Endothelial cell (in vitro differentiated cells): ENCODE data around the gene ARMH3. TPM values are rescaled to one million over a fixed set of nuclear protein-coding genes. Genes with fewer than 3 reads are reported as not detected.

Experiments
- DNase-seq: peaks from one replicate; pipeline ENCODE4 v3.0.0; 2021; ENCODE audit warnings: low spot score
- H3K27ac Mint-ChIP-seq: one replicate; pipeline ENCODE4 v1.8.0; 2021; ENCODE audit warnings: mixed read lengths, inconsistent platforms; ENCODE audit not compliant: unreplicated experiment
- H3K27me3 Mint-ChIP-seq: one replicate; pipeline ENCODE4 v1.8.0; 2021; ENCODE audit warnings: mild to moderate bottlenecking, moderate library complexity, mixed read lengths, inconsistent platforms; ENCODE audit not compliant: unreplicated experiment
- H3K36me3 Mint-ChIP-seq: one replicate; pipeline ENCODE4 v1.8.0; 2021; ENCODE audit warnings: mild to moderate bottlenecking, low read depth, mixed read lengths, inconsistent platforms; ENCODE audit not compliant: unreplicated experiment
- H3K4me1 Mint-ChIP-seq: one replicate; pipeline ENCODE4 v1.8.0; 2021; ENCODE audit warnings: mild to moderate bottlenecking, mixed read lengths, inconsistent platforms; ENCODE audit not compliant: unreplicated experiment
- H3K4me3 Mint-ChIP-seq: one replicate; pipeline ENCODE4 v1.8.0; 2021; ENCODE audit warnings: mild to moderate bottlenecking, mixed read lengths, inconsistent platforms; ENCODE audit not compliant: unreplicated experiment
- H3K9me3 Mint-ChIP-seq: one replicate; pipeline ENCODE4 v1.8.0; 2021; ENCODE audit warnings: mixed read lengths, inconsistent platforms; ENCODE audit not compliant: unreplicated experiment
- total RNA-seq: library from RNA; stranded (reverse); fragmentation: NEBNext Ultra II Directional; extraction: Animal tissue kit (Norgen Biotek cat#: 25700); gene quantifications from one replicate; pipeline ENCODE4 v1.2.1, GENCODE V29; 2021; ENCODE audit not compliant: unreplicated experiment
- TF ChIP-seq, protein P1 (sequence below): fragments of 200-600 bp; sonication (generic); IDR thresholded peaks from one replicate; pipeline ENCODE4 v1.5.0; 2021; ENCODE audit warnings: antibody characterized with exemption; ENCODE audit not compliant: unreplicated experiment

Gene ARMH3
- total RNA-seq, 1 donor from 2014 or later: 20.5 TPM

DNA sequence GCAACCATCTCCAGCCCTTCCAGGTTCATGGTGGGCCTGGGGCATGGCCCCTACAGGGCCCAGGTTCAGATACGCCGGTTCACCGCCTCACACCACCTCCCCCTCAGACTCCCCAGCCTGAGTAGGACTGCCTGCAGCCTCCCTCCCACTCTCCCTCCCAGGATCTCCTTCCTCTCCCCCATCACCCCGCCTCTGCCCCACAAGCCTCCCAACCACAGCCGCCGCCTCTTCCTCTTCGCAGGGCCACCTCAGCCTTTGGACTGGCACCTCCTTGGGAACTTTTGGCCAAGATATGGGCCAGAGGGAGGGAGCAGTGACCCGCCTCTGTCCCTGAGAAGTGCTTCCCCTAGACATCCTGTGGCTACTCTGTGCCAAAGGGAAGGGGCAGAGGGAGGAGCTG is 221.6 kb downstream of the ARMH3 start:
- Mint-ChIP-seq H3K27me3 (peaks cover 19% of the 10 kb centered on the region), H3K4me3 (no peak overlapping the region)

DNA sequence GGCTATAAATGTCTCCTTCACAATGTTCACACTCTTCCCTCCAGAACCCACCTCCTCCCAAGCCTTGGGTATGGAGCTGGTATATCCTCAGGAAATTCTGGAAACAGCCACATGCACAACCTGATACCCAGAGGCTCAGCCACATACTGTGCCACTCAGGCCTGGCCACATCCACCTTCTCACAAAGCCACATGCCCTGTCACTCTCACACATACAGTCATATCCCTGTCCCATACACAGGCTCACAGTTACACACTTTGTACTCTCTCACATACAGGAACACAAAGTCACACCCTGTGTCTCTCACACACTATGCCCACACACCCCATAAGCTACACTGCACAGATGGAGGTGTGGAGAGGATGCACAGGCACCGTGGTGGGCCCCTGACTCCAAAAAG is 222.5 kb downstream of the ARMH3 start:
- no peak overlapping the region for H3K27ac Mint-ChIP-seq
- TF ChIP-seq, protein P1, sequence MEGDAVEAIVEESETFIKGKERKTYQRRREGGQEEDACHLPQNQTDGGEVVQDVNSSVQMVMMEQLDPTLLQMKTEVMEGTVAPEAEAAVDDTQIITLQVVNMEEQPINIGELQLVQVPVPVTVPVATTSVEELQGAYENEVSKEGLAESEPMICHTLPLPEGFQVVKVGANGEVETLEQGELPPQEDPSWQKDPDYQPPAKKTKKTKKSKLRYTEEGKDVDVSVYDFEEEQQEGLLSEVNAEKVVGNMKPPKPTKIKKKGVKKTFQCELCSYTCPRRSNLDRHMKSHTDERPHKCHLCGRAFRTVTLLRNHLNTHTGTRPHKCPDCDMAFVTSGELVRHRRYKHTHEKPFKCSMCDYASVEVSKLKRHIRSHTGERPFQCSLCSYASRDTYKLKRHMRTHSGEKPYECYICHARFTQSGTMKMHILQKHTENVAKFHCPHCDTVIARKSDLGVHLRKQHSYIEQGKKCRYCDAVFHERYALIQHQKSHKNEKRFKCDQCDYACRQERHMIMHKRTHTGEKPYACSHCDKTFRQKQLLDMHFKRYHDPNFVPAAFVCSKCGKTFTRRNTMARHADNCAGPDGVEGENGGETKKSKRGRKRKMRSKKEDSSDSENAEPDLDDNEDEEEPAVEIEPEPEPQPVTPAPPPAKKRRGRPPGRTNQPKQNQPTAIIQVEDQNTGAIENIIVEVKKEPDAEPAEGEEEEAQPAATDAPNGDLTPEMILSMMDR: no peak

More for the DNA sequence above, 221.6 kb downstream of the ARMH3 start:
- H3K27ac Mint-ChIP-seq: no peak overlapping the region
- TF ChIP-seq, protein P1: no peak
- H3K36me3 Mint-ChIP-seq: peaks cover 8% of the 10 kb centered on the region
- peaks cover 21% of the 10 kb centered on the region for H3K4me1 Mint-ChIP-seq
- no peaks in the 10 kb centered on the region for H3K9me3 Mint-ChIP-seq
- DNase-seq: no peak

GRCh38 chr10:101832325-101832771 is 223.6 kb downstream of the ARMH3 start:
- no peak overlapping the region for H3K27ac Mint-ChIP-seq
- H3K27me3 Mint-ChIP-seq: peaks cover 16% of the 10 kb centered on the region
- peak overlapping the region; percentile 59 for H3K4me3 Mint-ChIP-seq
- no peak for DNase-seq
- no peaks in the 10 kb centered on the region for H3K9me3 Mint-ChIP-seq
- peaks cover 16% of the 10 kb centered on the region for H3K4me1 Mint-ChIP-seq
- H3K36me3 Mint-ChIP-seq: peaks cover 4% of the 10 kb centered on the region
- TF ChIP-seq, protein P1: no peak

More for the DNA sequence above, 222.5 kb downstream of the ARMH3 start:
- Mint-ChIP-seq H3K9me3 (no peaks in the 10 kb centered on the region), H3K4me3 (no peak overlapping the region), H3K27me3 (peaks cover 16% of the 10 kb centered on the region), H3K4me1 (peaks cover 16% of the 10 kb centered on the region), H3K36me3 (peaks cover 3% of the 10 kb centered on the region)
- DNase-seq: no peak

DNA sequence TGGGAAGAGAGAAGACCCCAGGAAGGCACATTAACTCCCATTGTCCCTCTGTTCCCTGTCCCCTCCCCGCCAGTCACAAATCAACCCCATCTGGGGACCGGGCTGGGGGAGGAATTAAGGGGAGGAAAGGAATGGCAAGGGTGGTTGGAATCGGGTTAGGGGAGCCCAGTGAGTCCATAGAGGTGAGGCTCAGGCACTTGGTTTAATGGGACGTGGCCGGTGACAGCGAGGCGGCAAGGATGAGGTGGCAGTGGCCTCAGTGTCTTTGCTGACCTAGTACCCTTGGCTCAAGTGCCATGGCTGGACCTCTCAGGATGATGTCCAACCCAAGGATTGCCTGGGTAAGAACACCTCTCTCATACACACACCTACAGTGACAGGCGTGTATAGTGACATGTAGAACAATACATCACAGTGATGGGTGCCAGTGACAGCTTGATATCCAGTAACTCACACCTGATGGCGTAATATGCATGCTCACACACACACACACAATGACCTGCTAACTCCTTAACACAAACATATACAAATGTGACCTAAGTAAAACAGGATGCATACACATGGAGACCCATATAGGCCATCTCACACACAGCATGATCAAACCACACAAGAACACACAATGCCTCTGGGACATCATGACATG is 224.7 kb downstream of the ARMH3 start:
- H3K4me1 Mint-ChIP-seq: peaks cover 22% of the 10 kb centered on the region
- TF ChIP-seq, protein P1: no peak
- H3K4me3 Mint-ChIP-seq: peak overlapping the region; percentile 90
- no peak for DNase-seq
- H3K9me3 Mint-ChIP-seq: no peaks in the 10 kb centered on the region
- H3K27me3 Mint-ChIP-seq: peaks cover 23% of the 10 kb centered on the region
- peak overlapping the region; percentile 52 for H3K27ac Mint-ChIP-seq
- peaks cover 12% of the 10 kb centered on the region for H3K36me3 Mint-ChIP-seq
